Neuronal stem cell (in vitro differentiated cells): Measurements from ENCODE around the gene NMT1.
A peak's percentile ranks its signal among the peaks of the same experiment; 100 is the strongest.

Experiments
- DNase-seq: peaks from one replicate; pipeline ENCODE4 v3.0.0-alpha.2; 2013; ENCODE audit warnings: low spot score
- H2AFZ ChIP-seq: one replicate; pipeline ENCODE4 v1.6.1; 2013; ENCODE audit warnings: mild to moderate bottlenecking, low read length, inconsistent platforms
- H2AK5ac ChIP-seq: 2 replicates; pipeline ENCODE4 v1.6.1; 2013; ENCODE audit warnings: low read depth, mild to moderate bottlenecking, inconsistent platforms, low read length, moderate library complexity, mixed read lengths
- H2BK120ac ChIP-seq: 2 replicates; pipeline ENCODE4 v1.6.1; 2013; ENCODE audit warnings: low read depth, mild to moderate bottlenecking, inconsistent platforms, low read length, moderate library complexity, mixed read lengths
- H2BK12ac ChIP-seq: one replicate; pipeline ENCODE4 v1.6.1; 2013; ENCODE audit warnings: low read length, inconsistent platforms
- H2BK15ac ChIP-seq: 2 replicates; pipeline ENCODE4 v1.6.1; 2013; ENCODE audit warnings: mild to moderate bottlenecking, low read length, inconsistent platforms, mixed read lengths
- H2BK5ac ChIP-seq: one replicate; pipeline ENCODE4 v1.6.1; 2013; ENCODE audit warnings: inconsistent platforms, mild to moderate bottlenecking, low read length, moderate library complexity
- H3K14ac ChIP-seq: one replicate; pipeline ENCODE4 v1.6.1; 2013; ENCODE audit warnings: low read length, inconsistent platforms
- H3K18ac ChIP-seq: 2 replicates; pipeline ENCODE4 v1.6.1; 2013; ENCODE audit warnings: low read length, inconsistent platforms
- H3K23ac ChIP-seq: 2 replicates; pipeline ENCODE4 v1.6.1; 2013; ENCODE audit warnings: low read depth, mild to moderate bottlenecking, mixed read lengths, low read length, inconsistent platforms; ENCODE audit not compliant: poor library complexity
- H3K27ac ChIP-seq: replicated peaks from 3 replicates; pipeline ENCODE4 v1.5.1; 2013; ENCODE audit warnings: low read length, inconsistent platforms
- H3K27me3 ChIP-seq, 3 experiments: 2 replicates each; pipeline ENCODE4 v1.6.1; 2013; ENCODE audit warnings: low read length in 3 of 3, mild to moderate bottlenecking in 2 of 3, inconsistent platforms in 1 of 3, low read depth in 1 of 3, mixed read lengths in 1 of 3, moderate library complexity in 1 of 3; ENCODE audit not compliant: control insufficient read depth in 3 of 3, insufficient read depth in 3 of 3
- H3K36me3 ChIP-seq, 2 donors: replicated peaks in 1 of 2; 2 replicates each; pipeline ENCODE4 v1.6.1; 2013; ENCODE audit warnings: low read length in 2 of 2; ENCODE audit not compliant: control insufficient read depth in 2 of 2, insufficient read depth in 2 of 2
- H3K4ac ChIP-seq: 2 replicates; pipeline ENCODE4 v1.6.1; 2013; ENCODE audit warnings: inconsistent platforms, mild to moderate bottlenecking, low read length, moderate library complexity
- H3K4me1 ChIP-seq, 2 donors: 1 replicate in 1 of 2; 2 replicates in 1 of 2; pipeline ENCODE4 v1.6.1; 2013; ENCODE audit warnings: low read length in 2 of 2, low read depth in 1 of 2; ENCODE audit not compliant: control insufficient read depth in 2 of 2, insufficient read depth in 1 of 2
- H3K4me2 ChIP-seq: one replicate; pipeline ENCODE4 v1.6.1; 2013; ENCODE audit warnings: mild to moderate bottlenecking, low read length, inconsistent platforms; ENCODE audit not compliant: insufficient read depth, poor library complexity, severe bottlenecking
- H3K4me3 ChIP-seq, 2 donors: 2 replicates each; pipeline ENCODE4 v1.5.1; 2013; ENCODE audit warnings: low read length in 2 of 2, mild to moderate bottlenecking in 2 of 2, inconsistent platforms in 1 of 2, moderate library complexity in 1 of 2
- H3K79me1 ChIP-seq: one replicate; pipeline ENCODE4 v1.6.1; 2013; ENCODE audit warnings: low read depth, mild to moderate bottlenecking, inconsistent platforms, low read length, moderate library complexity
- H3K9ac ChIP-seq: one replicate; pipeline ENCODE4 v1.6.1; 2013; ENCODE audit warnings: mild to moderate bottlenecking, low read depth, low read length, inconsistent platforms; ENCODE audit not compliant: poor library complexity
- H3K9me3 ChIP-seq, 2 donors: replicated peaks in 1 of 2; 2 replicates each; pipeline versions ENCODE3 to v1.6.1; 2013; ENCODE audit warnings: low read length in 2 of 2, mild to moderate bottlenecking in 2 of 2, inconsistent platforms in 1 of 2, low read depth in 1 of 2, mixed read lengths in 1 of 2, moderate library complexity in 1 of 2; ENCODE audit not compliant: control insufficient read depth in 2 of 2, insufficient read depth in 1 of 2
- H4K8ac ChIP-seq: one replicate; pipeline ENCODE4 v1.6.1; 2013; ENCODE audit warnings: low read depth, mild to moderate bottlenecking, inconsistent platforms, low read length, moderate library complexity
- H4K91ac ChIP-seq: one replicate; pipeline ENCODE4 v1.6.1; 2013; ENCODE audit warnings: low read length, low read depth, mild to moderate bottlenecking, inconsistent platforms; ENCODE audit not compliant: poor library complexity
- WGBS, 2 donors: extraction: QIAGEN DNeasy Blood & Tissue Kit; methylation state at CpG; one replicate each; pipeline ENCODE4 v1.1.7; 2013; ENCODE audit warnings: missing lambda C conversion rate in 2 of 2, mixed read lengths in 1 of 2; ENCODE audit not compliant: insufficient read length in 2 of 2, insufficient replicate concordance in 1 of 2; ENCODE audit errors: extremely low coverage in 2 of 2; 5-methylcytosine and 5-hydroxymethylcytosine counted together

The NMT1 gene

GRCh38 chr17:45143094-45143670 is 82.1 kb downstream of the NMT1 start:
- no peaks in the 10 kb centered on the region for H3K9me3 ChIP-seq
- no peak overlapping the region for H2BK120ac ChIP-seq
- H2AFZ ChIP-seq: peak overlapping the region; percentile 77
- H4K8ac ChIP-seq: no peak overlapping the region
- peaks cover 1% of the 10 kb centered on the region for H3K79me1 ChIP-seq
- no peak overlapping the region for H3K4ac ChIP-seq
- no peak for DNase-seq
- no peaks in the 10 kb centered on the region for H3K27me3 ChIP-seq
- no peak overlapping the region for H3K14ac ChIP-seq
- H2AK5ac ChIP-seq: peak overlapping the region; percentile 1
- peaks cover 9 to 27% of the 10 kb centered on the region in 2 donors for H3K4me1 ChIP-seq
- WGBS, 2 donors: no CpG with 5 or more reads among the region's 13 CpGs
- H3K36me3 ChIP-seq: no peaks in the 10 kb centered on the region
- H3K9ac ChIP-seq: peak overlapping the region; percentile 72
- no peak overlapping the region for H3K23ac ChIP-seq
- H3K4me3 ChIP-seq: no peak overlapping the region
- H2BK5ac ChIP-seq: no peak overlapping the region
- no peak overlapping the region for H3K27ac ChIP-seq
- peak overlapping the region; percentile 67 for H2BK12ac ChIP-seq
- H2BK15ac ChIP-seq: peak overlapping the region; percentile 5
- no peak overlapping the region for H3K4me2 ChIP-seq
- H3K18ac ChIP-seq: peak overlapping the region; percentile 88
- H4K91ac ChIP-seq: peak overlapping the region; percentile 86

- no peak overlapping the region for H3K27ac ChIP-seq
- no CpG with 5 or more reads among the region's 21 CpGs for WGBS, 2 donors
Observed at GRCh38 chr17:45143767-45144198, 82.7 kb downstream of the NMT1 start.

GRCh38 chr17:45144199-45145034 is 83.3 kb downstream of the NMT1 start:
- Histone ChIP-seq H3K27me3 (no peaks in the 10 kb centered on the region), H2AFZ (peak overlapping the region; percentile 77), H4K8ac (peak overlapping the region; percentile 92), H3K4me3 (no peak overlapping the region), H3K23ac (peak overlapping the region; percentile 85), H3K4me1 (peaks cover 9 to 20% of the 10 kb centered on the region in 2 donors), H2AK5ac (peak overlapping the region; percentile 5), H3K4me2 (peak overlapping the region; percentile 51), H3K36me3 (no peaks in the 10 kb centered on the region), H3K9ac (peak overlapping the region; percentile 13), H3K9me3 (no peaks in the 10 kb centered on the region), H2BK12ac (peak overlapping the region; percentile 63), H2BK120ac (no peak overlapping the region), H2BK15ac (peak overlapping the region; percentile 40), H3K27ac (no peak overlapping the region), H2BK5ac (no peak overlapping the region), H3K18ac (peak overlapping the region; percentile 94), H4K91ac (peak overlapping the region; percentile 59), H3K79me1 (peaks cover 3% of the 10 kb centered on the region), H3K14ac (peak overlapping the region; percentile 3), H3K4ac (no peak overlapping the region)
- no peak for DNase-seq
- no CpG with 5 or more reads among the region's 71 CpGs for WGBS, 2 donors

More at GRCh38 chr17:45143767-45144198, 82.7 kb downstream of the NMT1 start:
- H3K4me2 ChIP-seq: peak overlapping the region; percentile 51
- no peak overlapping the region for H3K23ac ChIP-seq
- DNase-seq: no peak
- no peak overlapping the region for H2BK5ac ChIP-seq
- peak overlapping the region; percentile 5 for H2BK15ac ChIP-seq
- no peak overlapping the region for H2BK120ac ChIP-seq
- H3K9ac ChIP-seq: no peak overlapping the region
- no peak overlapping the region for H4K8ac ChIP-seq
- no peaks in the 10 kb centered on the region for H3K9me3 ChIP-seq
- peaks cover 3% of the 10 kb centered on the region for H3K79me1 ChIP-seq
- H3K4me3 ChIP-seq: no peak overlapping the region
- H3K27me3 ChIP-seq: no peaks in the 10 kb centered on the region
- peak overlapping the region; percentile 17 for H3K4ac ChIP-seq
- H3K4me1 ChIP-seq: peaks cover 9 to 26% of the 10 kb centered on the region in 2 donors
- H3K14ac ChIP-seq: no peak overlapping the region
- no peak overlapping the region for H4K91ac ChIP-seq
- H2BK12ac ChIP-seq: no peak overlapping the region
- no peaks in the 10 kb centered on the region for H3K36me3 ChIP-seq
- peak overlapping the region; percentile 94 for H3K18ac ChIP-seq
- peak overlapping the region; percentile 77 for H2AFZ ChIP-seq
- H2AK5ac ChIP-seq: peak overlapping the region; percentile 1

GRCh38 chr17:45145035-45145389 is 83.9 kb downstream of the NMT1 start:
- Histone ChIP-seq H3K4me2 (peak overlapping the region; percentile 51), H2AFZ (no peak overlapping the region), H3K18ac (peak overlapping the region; percentile 94), H3K4me3 (no peak overlapping the region), H3K9me3 (no peaks in the 10 kb centered on the region), H3K14ac (no peak overlapping the region), H3K79me1 (peaks cover 6% of the 10 kb centered on the region), H2BK12ac (peak overlapping the region; percentile 63), H3K4me1 (peaks cover 9 to 14% of the 10 kb centered on the region in 2 donors), H2BK5ac (no peak overlapping the region), H3K36me3 (no peaks in the 10 kb centered on the region), H3K27me3 (no peaks in the 10 kb centered on the region), H4K8ac (peak overlapping the region; percentile 92), H2AK5ac (peak overlapping the region; percentile 5), H4K91ac (peak overlapping the region; percentile 59), H3K23ac (peak overlapping the region; percentile 85), H2BK120ac (no peak overlapping the region), H3K27ac (no peak overlapping the region), H3K4ac (no peak overlapping the region), H3K9ac (no peak overlapping the region), H2BK15ac (peak overlapping the region; percentile 40)
- WGBS, 2 donors: no CpG with 5 or more reads among the region's 8 CpGs
- no peak for DNase-seq
